Neural cell (in vitro differentiated cells): ENCODE measurements around the gene TBC1D14. TPM values are rescaled to one million over a fixed set of nuclear protein-coding genes. Genes with fewer than 3 reads are reported as not detected.

ENCODE experiments used
- H2AFZ ChIP-seq: fragments of 200-600, 300-800 bp; sonication (generic), shearing (Covaris generic); 2 replicates; pipeline ENCODE4 v1.6.0; 2014; ENCODE audit warnings: low read depth, mild to moderate bottlenecking, antibody characterized with exemption, low read length, moderate library complexity
- H3F3A ChIP-seq: fragments of 200-600 bp; shearing (Covaris generic); 2 replicates; pipeline ENCODE4 v1.6.1; 2016; ENCODE audit warnings: mild to moderate bottlenecking, moderate library complexity, mixed read lengths, antibody characterized with exemption, low read length; ENCODE audit not compliant: insufficient read depth, poor library complexity, severe bottlenecking
- H3K27ac ChIP-seq: fragments of 200-600, 300-800 bp; sonication (generic), shearing (Covaris generic); 2 replicates; pipeline ENCODE4 v1.5.1; 2014; ENCODE audit warnings: mild to moderate bottlenecking, low read length, moderate library complexity
- H3K27me3 ChIP-seq: fragments of 300-800, 200-600 bp; sonication (generic), shearing (Covaris generic); 2 replicates; pipeline ENCODE4 v1.6.0; 2014; ENCODE audit warnings: mild to moderate bottlenecking, low read depth, low read length, moderate library complexity; ENCODE audit not compliant: insufficient read depth
- H3K36me3 ChIP-seq: fragments of 300-800, 200-600 bp; sonication (generic), shearing (Covaris generic); 2 replicates; pipeline ENCODE4 v1.5.1; 2014; ENCODE audit warnings: mild to moderate bottlenecking, antibody characterized with exemption, low read length, moderate library complexity; ENCODE audit not compliant: insufficient read depth
- H3K4me2 ChIP-seq: fragments of 300-800, 200-600 bp; sonication (generic), shearing (Covaris generic); 2 replicates; pipeline ENCODE4 v1.6.0; 2014; ENCODE audit warnings: mild to moderate bottlenecking, low read length
- H3K4me3 ChIP-seq: fragments of 300-800, 200-600 bp; sonication (generic), shearing (Covaris generic); 2 replicates; pipeline ENCODE4 v1.5.1; 2014; ENCODE audit warnings: mild to moderate bottlenecking, low read length, moderate library complexity
- H3K79me2 ChIP-seq: fragments of 200-600 bp; shearing (Covaris generic); replicated peaks from 2 replicates; pipeline ENCODE4 v1.6.0; 2014; ENCODE audit warnings: mild to moderate bottlenecking, low read length, moderate library complexity; ENCODE audit not compliant: insufficient read depth
- H3K9ac ChIP-seq: fragments of 300-800, 200-600 bp; sonication (generic), shearing (Covaris generic); 2 replicates; pipeline ENCODE4 v1.6.1; 2016; ENCODE audit warnings: mild to moderate bottlenecking, low read length, mixed read lengths
- H3K9me2 ChIP-seq: fragments of 200-600 bp; shearing (Covaris generic); 2 replicates; pipeline ENCODE4 v1.6.1; 2016; ENCODE audit warnings: mild to moderate bottlenecking, low read length, mixed read lengths; ENCODE audit not compliant: insufficient read depth
- H3K9me3 ChIP-seq: fragments of 200-600, 300-800 bp; sonication (generic), shearing (Covaris generic); 2 replicates; pipeline ENCODE4 v1.6.1; 2016; ENCODE audit warnings: mild to moderate bottlenecking, mixed run types, low read length, moderate library complexity, mixed read lengths
- H4K20me1 ChIP-seq: fragments of 200-600 bp; shearing (Covaris generic); 2 replicates; pipeline ENCODE4 v1.6.1; 2016; ENCODE audit warnings: mild to moderate bottlenecking, mixed run types; ENCODE audit not compliant: insufficient read depth
- EP300 ChIP-seq: fragments of 450-650 bp; conservative IDR thresholded peaks from 2 replicates; pipeline ENCODE4 v1.6.1; 2014; ENCODE audit warnings: antibody characterized with exemption, mild to moderate bottlenecking, moderate library complexity; ENCODE audit not compliant: poor library complexity, severe bottlenecking
- EZH2 ChIP-seq: fragments of 200-600, 300-800 bp; shearing (Covaris generic), sonication (generic); IDR thresholded peaks from 2 replicates; pipeline ENCODE4 v1.6.1; 2014; ENCODE audit warnings: antibody characterized with exemption, low read length, borderline replicate concordance, mild to moderate bottlenecking; ENCODE audit not compliant: insufficient read depth, poor library complexity, severe bottlenecking
- MXI1 ChIP-seq: fragments of 450-650 bp; conservative IDR thresholded peaks from 2 replicates; pipeline ENCODE4 v1.6.1; 2014; ENCODE audit warnings: antibody characterized with exemption, mild to moderate bottlenecking; ENCODE audit not compliant: poor library complexity, severe bottlenecking
- POLR2AphosphoS5 ChIP-seq: IDR thresholded peaks from 2 replicates; pipeline ENCODE4 v1.6.1; 2012
- RAD21 ChIP-seq: fragments of 450-650 bp; conservative IDR thresholded peaks from 2 replicates; pipeline ENCODE4 v1.6.1; 2014; ENCODE audit warnings: antibody characterized with exemption, mild to moderate bottlenecking, moderate library complexity
- SMC3 ChIP-seq: fragments of 450-650 bp; conservative IDR thresholded peaks from 2 replicates; pipeline ENCODE4 v1.6.1; 2014; ENCODE audit warnings: antibody characterized with exemption, mild to moderate bottlenecking, moderate library complexity; ENCODE audit not compliant: poor library complexity
- TAF1 ChIP-seq: IDR thresholded peaks from 2 replicates; pipeline ENCODE4 v1.6.1; 2012; ENCODE audit warnings: low read depth
- polyA plus RNA-seq: library from polyadenylated mRNA; depleted of rRNA; stranded (reverse); fragments of >200 nt; gene quantifications from 2 replicates; pipeline ENCODE4 v1.2.3, GENCODE V29; 2014
- TF ChIP-seq, protein P1 (sequence below): fragments of 450-650 bp; IDR thresholded peaks from 2 replicates; pipeline ENCODE4 v1.5.1; 2014; ENCODE audit warnings: antibody characterized with exemption, mild to moderate bottlenecking, moderate library complexity; ENCODE audit not compliant: poor library complexity, severe bottlenecking
- TF ChIP-seq, protein P2 (sequence below): IDR thresholded peaks from 2 replicates; pipeline ENCODE4 v1.6.1; 2012; ENCODE audit warnings: borderline replicate concordance

Gene TBC1D14
- polyA plus RNA-seq, 1 donor from 2014 or later, result 125 TPM

DNA sequence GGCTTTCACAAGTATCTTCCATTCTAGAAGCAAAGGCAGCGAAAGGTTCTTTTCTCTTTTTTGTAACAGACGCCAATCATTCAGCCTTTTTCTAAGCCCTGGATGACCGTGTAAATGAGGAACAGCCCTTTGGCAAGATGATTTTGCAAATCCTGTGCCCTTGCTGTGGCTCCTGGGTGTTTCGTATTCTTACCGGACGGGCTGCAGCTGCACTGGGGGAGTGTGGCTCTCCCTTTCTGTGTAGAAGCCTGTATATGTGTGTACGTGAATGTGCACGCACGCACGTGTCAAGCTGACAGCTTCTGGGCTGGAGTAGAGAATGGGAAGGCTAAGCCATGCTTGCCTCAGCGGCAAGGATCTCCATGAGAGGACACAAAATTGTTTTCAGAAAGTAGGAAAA is 150.0 kb downstream of the TBC1D14 start:
- TF ChIP-seq EP300 (no peak), TAF1 (no peak), MXI1 (no peak), RAD21 (no peak), EZH2 (no peak), POLR2AphosphoS5 (no peak), SMC3 (no peak)
- TF ChIP-seq, protein P1, sequence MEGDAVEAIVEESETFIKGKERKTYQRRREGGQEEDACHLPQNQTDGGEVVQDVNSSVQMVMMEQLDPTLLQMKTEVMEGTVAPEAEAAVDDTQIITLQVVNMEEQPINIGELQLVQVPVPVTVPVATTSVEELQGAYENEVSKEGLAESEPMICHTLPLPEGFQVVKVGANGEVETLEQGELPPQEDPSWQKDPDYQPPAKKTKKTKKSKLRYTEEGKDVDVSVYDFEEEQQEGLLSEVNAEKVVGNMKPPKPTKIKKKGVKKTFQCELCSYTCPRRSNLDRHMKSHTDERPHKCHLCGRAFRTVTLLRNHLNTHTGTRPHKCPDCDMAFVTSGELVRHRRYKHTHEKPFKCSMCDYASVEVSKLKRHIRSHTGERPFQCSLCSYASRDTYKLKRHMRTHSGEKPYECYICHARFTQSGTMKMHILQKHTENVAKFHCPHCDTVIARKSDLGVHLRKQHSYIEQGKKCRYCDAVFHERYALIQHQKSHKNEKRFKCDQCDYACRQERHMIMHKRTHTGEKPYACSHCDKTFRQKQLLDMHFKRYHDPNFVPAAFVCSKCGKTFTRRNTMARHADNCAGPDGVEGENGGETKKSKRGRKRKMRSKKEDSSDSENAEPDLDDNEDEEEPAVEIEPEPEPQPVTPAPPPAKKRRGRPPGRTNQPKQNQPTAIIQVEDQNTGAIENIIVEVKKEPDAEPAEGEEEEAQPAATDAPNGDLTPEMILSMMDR, result no peak
- TF ChIP-seq, protein P2, sequence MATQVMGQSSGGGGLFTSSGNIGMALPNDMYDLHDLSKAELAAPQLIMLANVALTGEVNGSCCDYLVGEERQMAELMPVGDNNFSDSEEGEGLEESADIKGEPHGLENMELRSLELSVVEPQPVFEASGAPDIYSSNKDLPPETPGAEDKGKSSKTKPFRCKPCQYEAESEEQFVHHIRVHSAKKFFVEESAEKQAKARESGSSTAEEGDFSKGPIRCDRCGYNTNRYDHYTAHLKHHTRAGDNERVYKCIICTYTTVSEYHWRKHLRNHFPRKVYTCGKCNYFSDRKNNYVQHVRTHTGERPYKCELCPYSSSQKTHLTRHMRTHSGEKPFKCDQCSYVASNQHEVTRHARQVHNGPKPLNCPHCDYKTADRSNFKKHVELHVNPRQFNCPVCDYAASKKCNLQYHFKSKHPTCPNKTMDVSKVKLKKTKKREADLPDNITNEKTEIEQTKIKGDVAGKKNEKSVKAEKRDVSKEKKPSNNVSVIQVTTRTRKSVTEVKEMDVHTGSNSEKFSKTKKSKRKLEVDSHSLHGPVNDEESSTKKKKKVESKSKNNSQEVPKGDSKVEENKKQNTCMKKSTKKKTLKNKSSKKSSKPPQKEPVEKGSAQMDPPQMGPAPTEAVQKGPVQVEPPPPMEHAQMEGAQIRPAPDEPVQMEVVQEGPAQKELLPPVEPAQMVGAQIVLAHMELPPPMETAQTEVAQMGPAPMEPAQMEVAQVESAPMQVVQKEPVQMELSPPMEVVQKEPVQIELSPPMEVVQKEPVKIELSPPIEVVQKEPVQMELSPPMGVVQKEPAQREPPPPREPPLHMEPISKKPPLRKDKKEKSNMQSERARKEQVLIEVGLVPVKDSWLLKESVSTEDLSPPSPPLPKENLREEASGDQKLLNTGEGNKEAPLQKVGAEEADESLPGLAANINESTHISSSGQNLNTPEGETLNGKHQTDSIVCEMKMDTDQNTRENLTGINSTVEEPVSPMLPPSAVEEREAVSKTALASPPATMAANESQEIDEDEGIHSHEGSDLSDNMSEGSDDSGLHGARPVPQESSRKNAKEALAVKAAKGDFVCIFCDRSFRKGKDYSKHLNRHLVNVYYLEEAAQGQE, result no peak
- Histone ChIP-seq H3K9me3 (no peaks in the 10 kb centered on the region), H2AFZ (no peak overlapping the region), H3F3A (no peaks in the 10 kb centered on the region), H3K4me2 (no peak overlapping the region), H3K9me2 (no peaks in the 10 kb centered on the region), H4K20me1 (no peaks in the 10 kb centered on the region), H3K9ac (no peak overlapping the region), H3K27ac (no peak overlapping the region), H3K27me3 (no peaks in the 10 kb centered on the region), H3K79me2 (no peaks in the 10 kb centered on the region), H3K36me3 (peaks cover 21% of the 10 kb centered on the region), H3K4me3 (no peak overlapping the region)

DNA sequence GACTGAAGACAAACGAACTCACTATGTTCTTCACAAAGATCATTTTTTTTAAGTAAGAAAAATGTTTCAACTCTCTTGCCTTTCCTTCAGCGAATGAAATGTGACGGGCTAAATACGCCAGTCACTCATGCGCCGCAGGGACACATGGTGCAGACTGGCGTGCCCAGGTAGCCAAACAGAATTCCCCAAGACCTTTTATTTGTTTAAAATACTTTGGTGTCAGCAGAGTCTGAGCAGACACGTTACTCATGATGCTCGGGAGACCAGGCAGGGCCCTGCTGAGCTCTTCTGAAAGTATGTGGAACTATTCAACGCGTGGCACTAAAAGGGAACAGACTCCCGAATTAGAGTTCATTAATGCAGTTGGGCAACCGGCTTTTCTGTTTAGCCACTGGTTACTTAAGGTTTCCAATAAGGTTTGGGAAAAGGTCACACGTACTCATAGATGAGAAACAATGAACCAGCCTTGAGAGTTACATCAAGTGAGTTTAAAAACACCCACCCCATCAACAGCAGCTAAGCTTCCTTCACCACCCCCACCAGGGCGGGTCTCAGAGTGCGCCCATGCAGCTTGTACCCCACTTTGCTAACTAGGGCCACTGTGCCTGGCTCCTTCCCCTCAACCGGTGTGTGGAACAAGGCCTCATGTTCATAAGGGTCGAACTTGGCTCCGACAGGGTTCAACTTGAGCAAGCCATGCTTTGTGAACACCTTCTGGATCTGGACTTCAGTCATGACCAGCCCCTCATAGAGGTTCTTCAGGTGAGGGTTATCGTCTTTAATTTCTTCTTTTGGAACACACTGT is 150.9 kb downstream of the TBC1D14 start:
- no peak overlapping the region for H3K9ac ChIP-seq
- H3K79me2 ChIP-seq, result no peaks in the 10 kb centered on the region
- H3F3A ChIP-seq, result no peaks in the 10 kb centered on the region
- no peak overlapping the region for H2AFZ ChIP-seq
- H3K9me3 ChIP-seq, result no peaks in the 10 kb centered on the region
- H3K4me3 ChIP-seq, result no peak overlapping the region
- H3K27me3 ChIP-seq, result no peaks in the 10 kb centered on the region
- TF ChIP-seq, protein P1, result no peak
- TF ChIP-seq POLR2AphosphoS5 (no peak), EP300 (no peak), SMC3 (no peak), RAD21 (no peak), EZH2 (no peak), TAF1 (no peak), MXI1 (no peak)
- TF ChIP-seq, protein P2, result no peak
- H3K4me2 ChIP-seq, result no peak overlapping the region
- peaks cover 18% of the 10 kb centered on the region for H3K36me3 ChIP-seq
- no peaks in the 10 kb centered on the region for H4K20me1 ChIP-seq
- H3K27ac ChIP-seq, result no peak overlapping the region
- H3K9me2 ChIP-seq, result no peaks in the 10 kb centered on the region
